ENCODE data around the gene ENPEP. TPM values are rescaled to one million over a fixed set of nuclear protein-coding genes. Genes with fewer than 3 reads are reported as not detected.

The ENPEP gene
- total and polyA plus RNA-seq, 4 donors, result 4.5 to 41.5 (median 25.5) TPM

- TF ChIP-seq EGR1 (IDR thresholded peaks at IDR 0.05; ENCODE audit: low read depth in 2 of 2), result no peak
- no peak for TF ChIP-seq TAF1 (conservative IDR thresholded peaks at IDR 0.05)
Measured at GRCh38 chr4:110533940-110534339, 58.0 kb downstream of the ENPEP start (continued).

GRCh38 chr4:110540581-110540980 is 64.6 kb downstream of the ENPEP start:
- no peak for TF ChIP-seq YY1 (IDR thresholded peaks at IDR 0.05)
- TF ChIP-seq RAD21 (IDR thresholded peaks at IDR 0.05), result no peak
- TF ChIP-seq HNF4G (IDR thresholded peaks at IDR 0.05), result no peak
- TF ChIP-seq JUND (IDR thresholded peaks at IDR 0.05), result no peak
- TF ChIP-seq EGR1 (IDR thresholded peaks at IDR 0.05; ENCODE audit: low read depth in 2 of 2), result no peak
- TF ChIP-seq CTCF (IDR thresholded peaks at IDR 0.05; ENCODE audit: low read depth, low read length, missing input control), result no peak
- no peak for TF ChIP-seq ATF3 (IDR thresholded peaks at IDR 0.05)
- TF ChIP-seq GABPA (IDR thresholded peaks at IDR 0.05 in 1 of 2, conservative IDR thresholded peaks at IDR 0.05 in 1 of 2), result no peak
- 79% methylated on average over 3 of the region's 3 CpGs for WGBS
- Histone ChIP-seq H3K27ac (ENCODE audit: low read depth in 1 of 2, low read length in 2 of 2) (no peak overlapping the region), H3K27me3 (ENCODE audit: control insufficient read depth in 4 of 4, insufficient read depth in 4 of 4, low read length in 3 of 4) (no peaks in the 10 kb centered on the region), H3K36me3 (ENCODE audit: control insufficient read depth in 4 of 4, insufficient read depth in 3 of 4, low read depth in 1 of 4, low read length in 3 of 4) (peaks cover 0 to 28% (median 13%) of the 10 kb centered on the region in 4 donors), H3K4me3 (ENCODE audit: low read depth in 1 of 3, low read length in 3 of 3) (no peak overlapping the region), H3K4me1 (ENCODE audit: control insufficient read depth in 4 of 4, insufficient read depth in 4 of 4, low read length in 3 of 4) (no peaks in the 10 kb centered on the region), H3K9ac (ENCODE audit: low read depth in 1 of 2, low read length in 2 of 2) (no peak overlapping the region), H3K9me3 (ENCODE audit: control insufficient read depth in 4 of 4, low read length in 3 of 4) (peaks cover 0 to 2% (median 0%) of the 10 kb centered on the region in 4 donors)
- no peak for DNase-seq (ENCODE audit: low spot score)

- 90% methylated on average over 1 of the region's 1 CpG for WGBS
- TF ChIP-seq ATF3 (IDR thresholded peaks at IDR 0.05) (no peak), FOXA1 (IDR thresholded peaks at IDR 0.05) (no peak), RXRA (IDR thresholded peaks at IDR 0.05) (no peak), HNF4A (conservative IDR thresholded peaks at IDR 0.05) (no peak), TAF1 (conservative IDR thresholded peaks at IDR 0.05) (no peak), MAX (IDR thresholded peaks at IDR 0.05) (no peak), FOXA2 (IDR thresholded peaks at IDR 0.05) (no peak), NR2F2 (IDR thresholded peaks at IDR 0.05) (no peak), RAD21 (IDR thresholded peaks at IDR 0.05) (no peak), ZBTB33 (IDR thresholded peaks at IDR 0.05) (no peak), SP1 (IDR thresholded peaks at IDR 0.05) (no peak), YY1 (IDR thresholded peaks at IDR 0.05) (no peak), HNF4G (IDR thresholded peaks at IDR 0.05) (no peak), CTCF (IDR thresholded peaks at IDR 0.05; ENCODE audit: low read depth, low read length, missing input control) (no peak), REST (IDR thresholded peaks at IDR 0.05) (no peak), JUND (IDR thresholded peaks at IDR 0.05) (no peak), EGR1 (IDR thresholded peaks at IDR 0.05; ENCODE audit: low read depth in 2 of 2) (no peak)
- peaks cover 0 to 28% (median 15%) of the 10 kb centered on the region in 4 donors for H3K36me3 ChIP-seq (ENCODE audit: control insufficient read depth in 4 of 4, insufficient read depth in 3 of 4, low read depth in 1 of 4, low read length in 3 of 4)
- no peak overlapping the region for H3K4me3 ChIP-seq (ENCODE audit: low read depth in 1 of 3, low read length in 3 of 3)
- H3K27me3 ChIP-seq (ENCODE audit: control insufficient read depth in 4 of 4, insufficient read depth in 4 of 4, low read length in 3 of 4), result no peaks in the 10 kb centered on the region
- DNase-seq (ENCODE audit: low spot score), result no peak
- H3K4me1 ChIP-seq (ENCODE audit: control insufficient read depth in 4 of 4, insufficient read depth in 4 of 4, low read length in 3 of 4), result no peaks in the 10 kb centered on the region
- no peak overlapping the region for H3K27ac ChIP-seq (ENCODE audit: low read depth in 1 of 2, low read length in 2 of 2)
- no peak overlapping the region for H3K9ac ChIP-seq (ENCODE audit: low read depth in 1 of 2, low read length in 2 of 2)
- peaks cover 0 to 2% (median 0%) of the 10 kb centered on the region in 4 donors for H3K9me3 ChIP-seq (ENCODE audit: control insufficient read depth in 4 of 4, low read length in 3 of 4)
Measured at GRCh38 chr4:110540982-110541451, 65.1 kb downstream of the ENPEP start.
